ENCODE data around the gene HOXA5.

The HOXA5 gene

GRCh38 chr7:27095050-27095896 lies 48.2 kb downstream of the HOXA5 start:
- peak; percentile 3 for DNase-seq (ENCODE audit: low spot score)

DNA sequence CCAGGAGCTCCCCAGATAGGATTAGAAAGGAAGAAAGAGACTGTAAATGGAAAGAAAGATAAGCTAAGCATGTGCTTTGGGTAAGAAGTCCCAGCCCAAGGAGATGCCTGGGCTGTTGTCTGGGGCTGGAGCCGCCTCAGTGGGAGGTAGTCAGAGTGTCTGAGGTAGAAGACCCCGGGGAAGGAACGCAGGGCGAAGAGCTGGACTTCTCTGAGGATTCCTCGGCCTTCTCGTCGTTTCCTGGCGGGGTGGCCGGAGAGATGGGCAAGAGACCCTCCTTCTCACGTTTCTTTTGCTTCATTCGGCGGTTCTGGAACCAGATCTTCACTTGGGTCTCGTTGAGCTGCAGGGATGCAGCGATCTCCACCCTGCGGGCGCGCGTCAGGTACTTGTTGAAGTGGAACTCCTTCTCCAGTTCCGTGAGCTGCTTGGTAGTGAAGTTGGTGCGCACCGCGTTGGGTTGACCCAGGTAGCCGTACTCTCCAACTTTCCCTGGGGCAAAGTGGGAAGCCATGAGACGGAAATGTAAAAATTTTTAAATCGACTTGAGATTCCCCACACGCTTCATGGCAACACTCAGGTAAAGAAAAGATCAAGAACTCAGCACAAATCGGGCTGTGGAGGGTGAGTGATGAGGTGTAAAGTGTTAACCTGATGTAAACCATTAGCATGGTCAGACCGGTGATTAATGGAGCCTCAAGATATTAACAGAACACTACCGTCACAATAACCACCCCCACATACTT lies 49.0 kb downstream of the HOXA5 start:
- no peak for DNase-seq (ENCODE audit: low spot score)

GRCh38 chr7:27093184-27093895 lies 50.1 kb downstream of the HOXA5 start:
- no peak for DNase-seq (ENCODE audit: low spot score)

GRCh38 chr7:27092819-27093110 lies 50.7 kb downstream of the HOXA5 start:
- no peak for DNase-seq (ENCODE audit: low spot score)

GRCh38 chr7:27091941-27092818 lies 51.3 kb downstream of the HOXA5 start:
- DNase-seq (ENCODE audit: low spot score) = no peak

DNA sequence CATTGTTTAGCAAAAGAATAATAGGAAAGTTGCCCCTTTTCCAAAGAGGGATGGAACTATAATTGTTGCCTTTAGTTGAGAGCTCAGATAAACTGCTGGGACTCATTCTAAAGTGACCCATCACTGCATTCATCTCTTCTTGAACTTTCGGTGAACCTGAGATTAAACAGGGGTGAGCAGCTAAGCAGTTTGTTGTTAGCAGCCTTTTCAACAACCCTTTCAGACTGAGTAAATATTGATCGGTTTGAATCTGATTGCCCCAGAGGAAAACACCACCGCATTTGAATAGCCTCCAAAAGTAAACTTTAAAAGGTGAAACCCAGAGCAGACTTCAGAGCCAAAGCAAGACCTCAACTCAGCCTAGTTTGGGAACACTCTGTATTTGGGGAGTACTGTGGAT lies 52.4 kb downstream of the HOXA5 start:
- no peak for DNase-seq (ENCODE audit: low spot score)

Data from CD4-positive, alpha-beta T cell treated with Interleukin-15 for 4 hours (primary cell).